Upper lobe of left lung (tissue), 6 donors: ENCODE data around the gene DUSP23. TPM values are rescaled to one million over a fixed set of nuclear protein-coding genes. Genes with fewer than 3 reads are reported as not detected.
A peak's percentile ranks its signal among the peaks of the same experiment; 100 is the strongest.

Experiments
- ATAC-seq, 2 donors: fragments of 200-7000 bp; cut with Tn5 transposase; one replicate each; pipeline ENCODE4 v1.9.1; 2022; ENCODE audit warnings: mild to moderate bottlenecking in 2 of 2, moderate library complexity in 2 of 2; ENCODE audit not compliant: low FRiP score in 2 of 2
- DNase-seq, 2 donors: peaks; one replicate each; pipeline ENCODE4 v3.0.0-alpha.2; 2019 to 2020
- H3K27ac ChIP-seq, 4 donors: fragments of 200-600 bp; sonication (generic); one replicate each; pipeline ENCODE4 v1.5.1; 2016 to 2019
- H3K27me3 ChIP-seq, 4 donors: fragments of 200-600 bp; sonication (generic); one replicate each; pipeline ENCODE4 v1.5.1; 2017 to 2019
- H3K36me3 ChIP-seq, 4 donors: fragments of 200-600 bp; sonication (generic); one replicate each; pipeline ENCODE4 v1.5.1; 2016 to 2019
- H3K4me1 ChIP-seq, 4 donors: fragments of 200-600 bp; sonication (generic); one replicate each; pipeline ENCODE4 v1.5.1; 2018 to 2019
- H3K4me3 ChIP-seq, 4 donors: fragments of 200-600 bp; sonication (generic); one replicate each; pipeline ENCODE4 v1.5.1; 2017 to 2019; ENCODE audit warnings: mild to moderate bottlenecking in 2 of 4, moderate library complexity in 1 of 4
- H3K9me3 ChIP-seq, 4 donors: fragments of 200-600 bp; sonication (generic); one replicate each; pipeline ENCODE4 v1.5.1; 2018 to 2019
- CTCF ChIP-seq, 6 experiments: fragments of 450-650 bp in 4 of 6; fragments of 200-600 bp in 2 of 6; sonication (generic) in 2 of 6; IDR thresholded peaks; one replicate each; pipeline ENCODE4 v1.5.1; 2016 to 2019; ENCODE audit warnings: antibody characterized with exemption in 6 of 6
- EP300 ChIP-seq, 4 donors: sonication (generic); formaldehyde crosslinking; IDR thresholded peaks; one replicate each; pipeline ENCODE4 v1.5.1; 2017; ENCODE audit warnings: antibody characterized with exemption in 4 of 4, control low read depth in 2 of 4
- POLR2A ChIP-seq, 4 donors: fragments of 450-650 bp; IDR thresholded peaks; one replicate each; pipeline ENCODE4 v1.5.1; 2016 to 2017; ENCODE audit warnings: antibody characterized with exemption in 4 of 4, mild to moderate bottlenecking in 2 of 4
- POLR2AphosphoS5 ChIP-seq, 2 donors: sonication (generic); formaldehyde crosslinking; IDR thresholded peaks; one replicate each; pipeline ENCODE4 v1.5.1; 2017; ENCODE audit warnings: antibody characterized with exemption in 2 of 2
- WGBS, 2 donors: methylation state at CpG; one replicate each; pipeline ENCODE4 v1.1.5; 2017 to 2018; 5-methylcytosine and 5-hydroxymethylcytosine counted together
- total RNA-seq, 6 donors: library from RNA; depleted of rRNA in 4 of 6; stranded (reverse); fragments of >200 nt in 4 of 6; gene quantifications; one replicate each; pipeline versions ENCODE4 v1.1.0 to v1.2.1, GENCODE V29; 2016 to 2021
- donor health status: DM: no; HTN: no; CAD: no; lungs with moderate emphysema.
- donor health status: DM: no; HTN: yes; CAD: no; lungs with severe emphysema.

DUSP23 gene
- total RNA-seq, 6 donors from 2014 or later: 59.1 to 96.8 (median 79.9) TPM

GRCh38 chr1:159799446-159799985 is 18.8 kb downstream of the DUSP23 start:
- Histone ChIP-seq H3K36me3 (no peaks in the 10 kb centered on the region), H3K27ac (no peak overlapping the region), H3K9me3 (no peaks in the 10 kb centered on the region), H3K4me3 (no peak overlapping the region), H3K4me1 (peaks cover 0 to 9% (median 4%) of the 10 kb centered on the region in 4 donors), H3K27me3 (no peaks in the 10 kb centered on the region)
- ATAC-seq (no peak), DNase-seq (no peak)
- 84 to 94% methylated on average over 4 of the region's 4 CpGs for WGBS, 2 donors
- TF ChIP-seq CTCF (IDR thresholded peaks at IDR 0.05): no peak
- TF ChIP-seq POLR2A (IDR thresholded peaks at IDR 0.05): no peak
- TF ChIP-seq POLR2AphosphoS5 (IDR thresholded peaks at IDR 0.05): no peak
- no peak for TF ChIP-seq EP300 (IDR thresholded peaks at IDR 0.05)

GRCh38 chr1:159800177-159800930 is 19.6 kb downstream of the DUSP23 start:
- peaks cover 0 to 9% (median 4%) of the 10 kb centered on the region in 4 donors for H3K4me1 ChIP-seq

GRCh38 chr1:159802111-159802510 is 21.3 kb downstream of the DUSP23 start, which contains the start of gene FCRL6:
FCRL6 (plus strand) TSS chr1:159802360; CDS start chr1:159802425, 65 bp downstream.
- Histone ChIP-seq H3K27ac (peak within 1 kb of the TSS in 1 of 4 donors; percentile 3), H3K36me3 (no peaks in the 10 kb centered on the region), H3K9me3 (no peaks in the 10 kb centered on the region), H3K4me3 (no peak within 1 kb of the TSS), H3K4me1 (peaks cover 0 to 9% (median 4%) of the 10 kb centered on the region in 4 donors), H3K27me3 (no peaks in the 10 kb centered on the region)
- DNase-seq: peak in 1 of 2 donors; percentile 32
- ATAC-seq: no peak
- TF ChIP-seq POLR2AphosphoS5 (IDR thresholded peaks at IDR 0.05) (no peak), EP300 (IDR thresholded peaks at IDR 0.05) (no peak), CTCF (IDR thresholded peaks at IDR 0.05) (no peak), POLR2A (IDR thresholded peaks at IDR 0.05) (no peak)
- 86 to 89% methylated on average over 8 of the region's 8 CpGs for whole genome bisulfite sequencing, 2 donors

More at GRCh38 chr1:159800177-159800930, 19.6 kb downstream of the DUSP23 start:
- Histone ChIP-seq H3K36me3 (no peaks in the 10 kb centered on the region), H3K4me3 (peak overlapping the region in 1 of 4 donors; percentile 10), H3K27ac (no peak overlapping the region), H3K9me3 (no peaks in the 10 kb centered on the region), H3K27me3 (no peaks in the 10 kb centered on the region)
- DNase-seq (peak in 1 of 2 donors; percentile 35), ATAC-seq (no peak)
- WGBS, 2 donors: 66 to 67% methylated on average over 6 to 8 of the region's 8 CpGs
- TF ChIP-seq POLR2AphosphoS5 (IDR thresholded peaks at IDR 0.05) (no peak), EP300 (IDR thresholded peaks at IDR 0.05) (no peak), POLR2A (IDR thresholded peaks at IDR 0.05) (no peak), CTCF (IDR thresholded peaks at IDR 0.05) (no peak)

- no peaks in the 10 kb centered on the region for H3K9me3 ChIP-seq
- no peak for TF ChIP-seq POLR2AphosphoS5 (IDR thresholded peaks at IDR 0.05)
- TF ChIP-seq EP300 (IDR thresholded peaks at IDR 0.05): no peak
- TF ChIP-seq POLR2A (IDR thresholded peaks at IDR 0.05): no peak
- no peak for TF ChIP-seq CTCF (IDR thresholded peaks at IDR 0.05)
- peaks cover 0 to 8% (median 3%) of the 10 kb centered on the region in 4 donors for H3K4me1 ChIP-seq
- WGBS, 2 donors: 65 to 69% methylated on average over 7 of the region's 7 CpGs
- no peaks in the 10 kb centered on the region for H3K27me3 ChIP-seq
- no peaks in the 10 kb centered on the region for H3K36me3 ChIP-seq
- H3K27ac ChIP-seq: no peak overlapping the region
- DNase-seq (no peak), ATAC-seq (no peak)
- H3K4me3 ChIP-seq: no peak overlapping the region
Measured at GRCh38 chr1:159803956-159804689, 23.4 kb downstream of the DUSP23 start.
